A549 (cell line): ENCODE results near the gene ATM.

Experiments
- MAX ChIP-seq: IDR thresholded peaks from 2 replicates; pipeline ENCODE4 v1.6.1; 2012
- MAZ ChIP-seq: fragments of 150-350 bp; IDR thresholded peaks from 2 replicates; pipeline ENCODE4 v1.6.1; 2014; ENCODE audit warnings: antibody characterized with exemption, low read depth, low read length, borderline replicate concordance

DNA sequence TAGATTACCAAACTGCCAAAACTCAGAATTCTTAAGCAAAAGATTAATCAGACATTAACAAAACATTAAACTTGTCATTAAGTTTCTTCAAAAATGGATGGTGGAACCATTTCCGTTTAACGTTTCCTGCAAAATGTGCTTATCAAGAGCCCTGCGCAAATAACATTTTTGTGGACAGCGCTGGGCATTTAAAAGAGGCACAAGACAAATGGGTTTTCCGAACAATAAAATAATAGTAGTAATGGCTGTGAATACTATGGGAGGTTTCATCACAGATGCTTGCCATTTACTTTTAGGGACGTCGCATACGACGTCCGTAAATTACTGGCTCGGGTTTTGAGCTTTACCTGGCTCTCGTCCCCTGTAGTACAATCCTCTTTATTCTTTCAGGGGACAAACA, 1.5 kb upstream of the ATM start:
- no peak for TF ChIP-seq MAZ
- TF ChIP-seq MAX = no peak
